ENCODE results near the gene ETV6. TPM values are rescaled to one million over a fixed set of nuclear protein-coding genes. Genes with fewer than 3 reads are reported as not detected.

Gene ETV6
- total RNA-seq, 2 experiments from 2014 or later, result 53.7 to 54.9 TPM

- H3K27ac Mint-ChIP-seq, result no peak overlapping the region
- H3K4me3 Mint-ChIP-seq, result no peak overlapping the region
- ChIA-PET POLR2A (no interaction called here), CTCF (no interaction called here)
- DNase-seq, result no peak
- H3K36me3 Mint-ChIP-seq (ENCODE audit: low read depth), result no peaks in the 10 kb centered on the region
- peaks cover 7% of the 10 kb centered on the region for H3K27me3 Mint-ChIP-seq
- H3K9me3 Mint-ChIP-seq, result no peaks in the 10 kb centered on the region
- peaks cover 8% of the 10 kb centered on the region for H3K4me1 Mint-ChIP-seq
Observed at GRCh38 chr12:11922361-11922760, 272.9 kb downstream of the ETV6 start.

DNA sequence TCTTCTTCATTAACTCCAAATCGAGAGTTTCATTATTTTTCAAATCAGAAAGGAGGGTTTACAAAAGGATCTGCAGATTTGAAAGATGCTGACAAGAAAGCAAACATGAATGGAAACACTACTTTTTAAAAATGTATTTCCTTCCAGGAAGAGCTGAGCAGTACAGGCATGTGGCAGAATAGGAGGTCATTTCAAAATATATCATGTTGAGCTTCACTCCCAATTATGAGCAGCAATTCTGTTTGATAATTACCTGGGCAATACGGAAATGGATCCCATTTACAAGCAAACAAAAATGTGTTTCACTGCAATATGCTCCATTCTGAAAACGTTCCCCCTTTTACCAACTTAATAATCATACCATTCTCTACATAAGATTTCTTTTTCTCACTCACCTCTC lies 273.6 kb downstream of the ETV6 start:
- no peak overlapping the region for H3K27ac Mint-ChIP-seq
- ChIA-PET POLR2A (no interaction called here), CTCF (no interaction called here)
- no peaks in the 10 kb centered on the region for H3K9me3 Mint-ChIP-seq
- H3K27me3 Mint-ChIP-seq, result peaks cover 7% of the 10 kb centered on the region
- H3K4me3 Mint-ChIP-seq, result no peak overlapping the region
- DNase-seq, result no peak
- H3K36me3 Mint-ChIP-seq (ENCODE audit: low read depth), result no peaks in the 10 kb centered on the region
- H3K4me1 Mint-ChIP-seq, result peaks cover 8% of the 10 kb centered on the region

DNA sequence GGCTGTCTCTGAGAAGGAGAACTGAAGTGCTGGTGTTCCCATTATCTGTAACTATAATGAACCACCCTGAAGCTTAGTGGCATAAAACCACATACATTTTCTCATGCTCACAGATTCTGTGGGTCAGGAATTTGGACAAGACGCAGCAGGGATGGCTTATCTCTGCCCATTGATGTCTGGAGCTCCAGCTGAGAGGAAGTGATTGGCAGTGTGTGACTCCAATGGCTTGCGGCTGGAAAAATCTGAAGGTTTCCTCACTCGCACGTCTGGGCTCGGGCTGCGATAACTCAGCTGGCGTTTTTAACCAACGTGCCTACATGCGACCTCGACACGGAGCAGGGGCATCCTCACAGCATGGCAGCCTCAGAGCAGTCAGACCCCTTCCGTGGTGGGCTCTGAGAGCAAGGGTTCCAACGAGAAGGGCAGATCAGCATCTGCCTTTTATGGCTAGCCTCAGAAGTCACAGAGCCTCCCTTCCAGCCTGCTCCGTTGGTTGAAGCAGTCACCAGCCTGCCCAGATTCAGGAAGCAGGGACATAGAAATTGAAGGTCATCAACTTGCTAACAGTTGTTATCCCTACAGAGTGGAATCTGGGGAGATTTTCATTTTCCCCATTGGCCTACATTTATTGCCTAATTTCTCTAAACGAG lies 277.9 kb downstream of the ETV6 start:
- DNase-seq, result no peak
- Mint-ChIP-seq H3K27me3 (peaks cover 4% of the 10 kb centered on the region), H3K4me1 (peaks cover 8% of the 10 kb centered on the region), H3K4me3 (no peak overlapping the region), H3K36me3 (ENCODE audit: low read depth) (no peaks in the 10 kb centered on the region), H3K9me3 (no peaks in the 10 kb centered on the region), H3K27ac (no peak overlapping the region)
- ChIA-PET CTCF (no interaction called here), POLR2A (no interaction called here)

DNA sequence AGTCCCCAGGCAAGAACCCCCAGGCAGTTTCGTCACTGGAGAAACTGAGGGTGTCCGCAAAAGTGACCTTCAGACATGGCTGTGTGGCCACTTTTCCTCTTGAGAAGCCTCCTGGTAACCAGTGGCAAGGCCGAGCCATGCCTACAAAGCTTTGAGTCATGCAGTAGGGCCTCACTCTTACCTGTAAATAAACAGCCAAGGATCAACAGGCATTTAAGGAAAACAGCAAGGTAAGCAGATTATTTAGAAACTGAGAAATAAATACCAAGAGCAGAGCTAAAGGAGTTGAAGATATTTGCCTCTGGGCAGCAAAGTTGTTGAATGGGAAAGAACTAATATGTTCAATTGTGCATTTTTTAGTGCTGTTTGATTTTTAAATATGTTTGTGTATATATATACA lies 280.2 kb downstream of the ETV6 start:
- Mint-ChIP-seq H3K4me1 (no peaks in the 10 kb centered on the region), H3K27me3 (peaks cover 4% of the 10 kb centered on the region), H3K4me3 (no peak overlapping the region), H3K36me3 (ENCODE audit: low read depth) (no peaks in the 10 kb centered on the region), H3K9me3 (no peaks in the 10 kb centered on the region), H3K27ac (no peak overlapping the region)
- ChIA-PET POLR2A (no interaction called here), CTCF (no interaction called here)
- no peak for DNase-seq

DNA sequence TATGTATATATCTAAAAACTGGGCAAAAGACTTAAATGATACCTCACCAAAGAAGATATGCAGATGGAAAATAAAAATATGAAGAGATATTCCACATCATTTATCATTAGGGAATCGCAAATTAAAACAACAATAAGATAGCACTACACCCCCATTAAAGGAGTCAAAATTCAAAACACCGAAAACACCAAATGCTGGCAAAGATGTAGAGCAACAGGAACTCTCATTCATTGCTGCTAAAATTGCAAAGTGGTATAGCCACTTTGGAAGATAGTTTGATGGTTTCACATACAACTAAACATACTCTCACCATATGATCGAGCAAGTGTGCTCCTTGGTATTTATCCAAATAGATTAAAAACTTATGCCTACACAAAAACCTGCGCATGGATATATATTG lies 289.7 kb downstream of the ETV6 start:
- peaks cover 4% of the 10 kb centered on the region for H3K36me3 Mint-ChIP-seq (ENCODE audit: low read depth)
- no peak overlapping the region for H3K4me3 Mint-ChIP-seq
- POLR2A ChIA-PET, result no interaction called here
- DNase-seq, result no peak
- CTCF ChIA-PET, result no interaction called here
- H3K9me3 Mint-ChIP-seq, result peaks cover 2% of the 10 kb centered on the region
- no peaks in the 10 kb centered on the region for H3K4me1 Mint-ChIP-seq
- H3K27me3 Mint-ChIP-seq, result no peaks in the 10 kb centered on the region
- H3K27ac Mint-ChIP-seq, result no peak overlapping the region

- no peak for DNase-seq
- Mint-ChIP-seq H3K36me3 (ENCODE audit: low read depth) (no peaks in the 10 kb centered on the region), H3K4me3 (no peak overlapping the region), H3K27ac (no peak overlapping the region), H3K27me3 (no peaks in the 10 kb centered on the region), H3K9me3 (no peaks in the 10 kb centered on the region), H3K4me1 (no peaks in the 10 kb centered on the region)
- ChIA-PET POLR2A (no interaction called here), CTCF (no interaction called here)
Observed at GRCh38 chr12:11941606-11942337, 292.3 kb downstream of the ETV6 start.

GRCh38 chr12:11943919-11944700 lies 294.6 kb downstream of the ETV6 start:
- Mint-ChIP-seq H3K36me3 (ENCODE audit: low read depth) (no peaks in the 10 kb centered on the region), H3K9me3 (no peaks in the 10 kb centered on the region), H3K27ac (no peak overlapping the region), H3K4me3 (no peak overlapping the region), H3K4me1 (peaks cover 4% of the 10 kb centered on the region), H3K27me3 (no peaks in the 10 kb centered on the region)
- POLR2A ChIA-PET, result no interaction called here
- CTCF ChIA-PET, result interaction anchor here (0.8 to 1.6 kb wide), 2 partner anchors 10 to 47 kb away, joined by 4 read pairs; no protein-coding TSS in a partner anchor
- no peak for DNase-seq
